ENCODE data around the gene FAM228B. TPM values are rescaled to one million over a fixed set of nuclear protein-coding genes. Genes with fewer than 3 reads are reported as not detected.

The FAM228B gene
- total RNA-seq, 1 experiment from 2014 or later: 7.9 TPM

- ChIA-PET POLR2A (no interaction called here), CTCF (interaction anchor here (2.7 kb wide), 1 partner anchor 78 kb away, joined by 12 read pairs; the partner anchor contains the start of gene TP53I3)
- Histone ChIP-seq H3K27me3 (replicated peaks; ENCODE audit: control insufficient read depth, insufficient read depth, low read length) (no peaks in the 10 kb centered on the region; the same call in 1 of the 2 replicates), H3K36me3 (ENCODE audit: control insufficient read depth, insufficient read depth, low read length) (no peaks in the 10 kb centered on the region), H3K4me1 (no peaks in the 10 kb centered on the region), H3K4me3 (ENCODE audit: low read depth, low read length) (no peak overlapping the region), H3K9me3 (no peaks in the 10 kb centered on the region)
- TF ChIP-seq, protein P1, sequence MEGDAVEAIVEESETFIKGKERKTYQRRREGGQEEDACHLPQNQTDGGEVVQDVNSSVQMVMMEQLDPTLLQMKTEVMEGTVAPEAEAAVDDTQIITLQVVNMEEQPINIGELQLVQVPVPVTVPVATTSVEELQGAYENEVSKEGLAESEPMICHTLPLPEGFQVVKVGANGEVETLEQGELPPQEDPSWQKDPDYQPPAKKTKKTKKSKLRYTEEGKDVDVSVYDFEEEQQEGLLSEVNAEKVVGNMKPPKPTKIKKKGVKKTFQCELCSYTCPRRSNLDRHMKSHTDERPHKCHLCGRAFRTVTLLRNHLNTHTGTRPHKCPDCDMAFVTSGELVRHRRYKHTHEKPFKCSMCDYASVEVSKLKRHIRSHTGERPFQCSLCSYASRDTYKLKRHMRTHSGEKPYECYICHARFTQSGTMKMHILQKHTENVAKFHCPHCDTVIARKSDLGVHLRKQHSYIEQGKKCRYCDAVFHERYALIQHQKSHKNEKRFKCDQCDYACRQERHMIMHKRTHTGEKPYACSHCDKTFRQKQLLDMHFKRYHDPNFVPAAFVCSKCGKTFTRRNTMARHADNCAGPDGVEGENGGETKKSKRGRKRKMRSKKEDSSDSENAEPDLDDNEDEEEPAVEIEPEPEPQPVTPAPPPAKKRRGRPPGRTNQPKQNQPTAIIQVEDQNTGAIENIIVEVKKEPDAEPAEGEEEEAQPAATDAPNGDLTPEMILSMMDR (IDR thresholded peaks at IDR 0.05; ENCODE audit: insufficient read depth in 1 of 2, low read depth in 1 of 2, low read length in 1 of 2, severe bottlenecking in 1 of 2, unreplicated experiment in 1 of 2): no peak
- no TSS peak for BruUV-seq (replicated peaks)
- peaks cover 2% of the 10 kb centered on the region for H3K27me3 Mint-ChIP-seq (ENCODE audit: insufficient read depth, unreplicated experiment)
- peaks cover 12% of the 10 kb centered on the region for H3K9me3 Mint-ChIP-seq (ENCODE audit: unreplicated experiment)
- DNase-seq: no peak
- H3K4me3 Mint-ChIP-seq (ENCODE audit: unreplicated experiment): no peak overlapping the region
- intact Hi-C loops (cut with micrococcal nuclease; ENCODE audit: unreplicated experiment): loop anchor here (10.0 kb wide), 1 partner anchor 238 kb away; the partner anchor contains the start of gene ATAD2B
- no peak overlapping the region for H3K27ac Mint-ChIP-seq (ENCODE audit: unreplicated experiment)
- H3K4me1 Mint-ChIP-seq (ENCODE audit: low read depth, unreplicated experiment): no peaks in the 10 kb centered on the region
- no peaks in the 10 kb centered on the region for H3K36me3 Mint-ChIP-seq (ENCODE audit: insufficient read depth, unreplicated experiment)
These were observed 39.2 kb downstream of the FAM228B start for GRCh38 chr2:24162494-24162893.

DNA sequence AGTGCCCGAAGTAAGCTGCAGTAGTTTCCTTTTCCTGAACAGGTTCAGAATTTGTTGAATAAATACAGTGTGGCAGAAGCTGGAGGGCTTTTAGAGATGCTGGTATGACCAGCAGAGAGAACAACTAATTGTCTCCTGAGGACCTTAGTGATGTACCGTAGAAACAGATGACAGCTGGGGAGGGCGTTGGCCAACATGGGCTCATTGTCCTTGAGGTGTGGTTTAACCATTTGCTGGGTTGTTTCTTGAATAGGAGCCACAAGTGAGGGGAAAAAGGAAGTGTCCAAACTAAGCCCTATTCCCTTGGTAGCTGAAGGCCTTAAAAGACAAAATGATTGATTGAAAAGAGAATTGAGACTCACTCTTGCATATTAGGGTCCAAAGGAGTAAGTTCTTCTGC, 39.9 kb downstream of the FAM228B start:
- DNase-seq: no peak
- intact Hi-C loops (cut with micrococcal nuclease; ENCODE audit: unreplicated experiment): loop anchor here (10.0 kb wide), 1 partner anchor 238 kb away; the partner anchor contains the start of gene ATAD2B
- Mint-ChIP-seq H3K4me3 (ENCODE audit: unreplicated experiment) (no peak overlapping the region), H3K36me3 (ENCODE audit: insufficient read depth, unreplicated experiment) (no peaks in the 10 kb centered on the region), H3K27ac (ENCODE audit: unreplicated experiment) (no peak overlapping the region), H3K4me1 (ENCODE audit: low read depth, unreplicated experiment) (no peaks in the 10 kb centered on the region), H3K27me3 (ENCODE audit: insufficient read depth, unreplicated experiment) (peaks cover 2% of the 10 kb centered on the region), H3K9me3 (ENCODE audit: unreplicated experiment) (peaks cover 12% of the 10 kb centered on the region)
- Histone ChIP-seq H3K4me3 (ENCODE audit: low read depth, low read length) (no peak overlapping the region), H3K36me3 (ENCODE audit: control insufficient read depth, insufficient read depth, low read length) (no peaks in the 10 kb centered on the region), H3K27me3 (replicated peaks; ENCODE audit: control insufficient read depth, insufficient read depth, low read length) (no peaks in the 10 kb centered on the region; the same call in 1 of the 2 replicates), H3K9me3 (no peaks in the 10 kb centered on the region), H3K4me1 (no peaks in the 10 kb centered on the region)
- BruUV-seq (replicated peaks): no TSS peak
- CTCF ChIA-PET: interaction anchor here (1.5 kb wide), 1 partner anchor 79 kb away, joined by 15 read pairs; no protein-coding TSS in a partner anchor
- TF ChIP-seq, protein P1 (IDR thresholded peaks at IDR 0.05; ENCODE audit: insufficient read depth in 1 of 2, low read depth in 1 of 2, low read length in 1 of 2, severe bottlenecking in 1 of 2, unreplicated experiment in 1 of 2): no peak
- POLR2A ChIA-PET: interaction anchor here (0.8 kb wide), 1 partner anchor 79 kb away, joined by 3 read pairs; no protein-coding TSS in a partner anchor

DNA sequence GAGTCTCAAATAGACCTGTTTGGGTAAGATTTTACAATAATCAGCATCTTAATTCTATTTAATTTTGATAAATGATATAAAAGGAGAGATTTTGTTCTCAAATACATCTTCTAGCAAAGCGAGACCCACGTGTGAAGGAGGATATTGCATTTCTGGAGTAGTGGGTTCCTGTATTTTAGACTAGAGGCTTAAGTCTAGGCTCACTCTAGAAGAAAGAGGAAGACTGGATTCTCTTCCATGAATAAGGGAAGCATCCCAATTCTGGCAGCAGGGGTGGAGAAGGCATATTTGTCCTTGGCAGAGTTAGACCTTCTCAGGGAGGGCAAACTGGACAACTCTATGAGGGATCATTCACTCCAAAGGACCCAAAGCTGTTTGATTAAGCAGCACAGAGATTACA, 40.3 kb downstream of the FAM228B start:
- Histone ChIP-seq H3K4me3 (ENCODE audit: low read depth, low read length) (no peak overlapping the region), H3K9me3 (no peaks in the 10 kb centered on the region), H3K4me1 (no peaks in the 10 kb centered on the region), H3K36me3 (ENCODE audit: control insufficient read depth, insufficient read depth, low read length) (no peaks in the 10 kb centered on the region), H3K27me3 (replicated peaks; ENCODE audit: control insufficient read depth, insufficient read depth, low read length) (no peaks in the 10 kb centered on the region; the same call in 1 of the 2 replicates)
- H3K4me3 Mint-ChIP-seq (ENCODE audit: unreplicated experiment): no peak overlapping the region
- H3K27me3 Mint-ChIP-seq (ENCODE audit: insufficient read depth, unreplicated experiment): peaks cover 2% of the 10 kb centered on the region
- H3K36me3 Mint-ChIP-seq (ENCODE audit: insufficient read depth, unreplicated experiment): no peaks in the 10 kb centered on the region
- CTCF ChIA-PET: interaction anchor here (0.6 to 1.5 kb wide), 5 partner anchors 9 to 236 kb away, joined by 3 to 15 read pairs (median 5); partner anchors contain the start of genes ATAD2B and SF3B6
- H3K9me3 Mint-ChIP-seq (ENCODE audit: unreplicated experiment): peaks cover 12% of the 10 kb centered on the region
- no peaks in the 10 kb centered on the region for H3K4me1 Mint-ChIP-seq (ENCODE audit: low read depth, unreplicated experiment)
- TF ChIP-seq, protein P1 (IDR thresholded peaks at IDR 0.05; ENCODE audit: insufficient read depth in 1 of 2, low read depth in 1 of 2, low read length in 1 of 2, severe bottlenecking in 1 of 2, unreplicated experiment in 1 of 2): no peak
- intact Hi-C loops (cut with micrococcal nuclease; ENCODE audit: unreplicated experiment): loop anchor here (10.0 kb wide), 1 partner anchor 239 kb away; the partner anchor contains the start of gene ATAD2B
- BruUV-seq (replicated peaks): no TSS peak
- no peak overlapping the region for H3K27ac Mint-ChIP-seq (ENCODE audit: unreplicated experiment)
- no peak for DNase-seq
- POLR2A ChIA-PET: interaction anchor here (0.8 kb wide), 1 partner anchor 80 kb away, joined by 3 read pairs; no protein-coding TSS in a partner anchor

Data from Caco-2 (cell line).